Gastroesophageal sphincter (tissue), 4 donors: Measurements from ENCODE around the gene ZNF436. TPM values are rescaled to one million over a fixed set of nuclear protein-coding genes. Genes with fewer than 3 reads are reported as not detected.
A peak's percentile ranks its signal among the peaks of the same experiment; 100 is the strongest.

Experiments used
- ATAC-seq: fragments of 150-250 bp; one replicate; pipeline ENCODE4 v1.9.1; 2016; ENCODE audit warnings: mild to moderate bottlenecking, moderate library complexity
- H3K27ac ChIP-seq, 4 donors: fragments of 200-600 bp; sonication (generic) in 3 of 4; 1 replicate in 3 of 4; 2 replicates in 1 of 4; pipeline ENCODE4 v1.5.1; 2016 to 2019
- H3K27me3 ChIP-seq: fragments of 200-600 bp; sonication (generic); one replicate; pipeline ENCODE4 v1.5.1; 2019
- H3K36me3 ChIP-seq, 2 donors: fragments of 200-600 bp; sonication (generic); one replicate each; pipeline ENCODE4 v1.5.1; 2019; ENCODE audit warnings: control low read depth in 1 of 2
- H3K4me1 ChIP-seq, 3 donors: fragments of 200-600 bp; sonication (generic); 1 replicate in 2 of 3; 2 replicates in 1 of 3; pipeline ENCODE4 v1.5.1; 2016 to 2019; ENCODE audit warnings: control low read depth in 2 of 3
- H3K4me3 ChIP-seq, 2 donors: fragments of 200-600 bp; sonication (generic); one replicate each; pipeline ENCODE4 v1.5.1; 2019; ENCODE audit warnings: mild to moderate bottlenecking in 1 of 2, moderate library complexity in 1 of 2
- H3K9me3 ChIP-seq, 3 donors: fragments of 200-600 bp; sonication (generic); one replicate each; pipeline ENCODE4 v1.5.1; 2017 to 2019; ENCODE audit warnings: control low read depth in 2 of 3
- EP300 ChIP-seq: sonication (generic); formaldehyde crosslinking; IDR thresholded peaks from one replicate; pipeline ENCODE4 v1.6.1; 2017; ENCODE audit warnings: antibody characterized with exemption, mild to moderate bottlenecking
- POLR2A ChIP-seq, 2 donors: fragments of 450-650 bp; IDR thresholded peaks; one replicate each; pipeline ENCODE4 v1.6.1; 2017; ENCODE audit warnings: antibody characterized with exemption in 2 of 2, mild to moderate bottlenecking in 2 of 2, moderate library complexity in 1 of 2
- POLR2AphosphoS5 ChIP-seq: sonication (generic); formaldehyde crosslinking; IDR thresholded peaks from one replicate; pipeline ENCODE4 v1.6.1; 2017; ENCODE audit warnings: antibody characterized with exemption
- WGBS, 2 donors: methylation state at CpG; one replicate each; pipeline ENCODE4 v1.1.5; 2018; ENCODE audit warnings: low coverage in 1 of 2; 5-methylcytosine and 5-hydroxymethylcytosine counted together
- total RNA-seq, 4 donors: library from RNA; depleted of rRNA; stranded (reverse); fragments of >200 nt; gene quantifications; one replicate each; pipeline ENCODE4 v1.1.0, GENCODE V29; 2016
- TF ChIP-seq, protein P1 (sequence below), 4 experiments: fragments of 200-600 bp in 2 of 4; fragments of 450-650 bp in 2 of 4; sonication (generic) in 1 of 4; IDR thresholded peaks; one replicate each; pipeline ENCODE4 v1.5.1; 2017 to 2019; ENCODE audit warnings: antibody characterized with exemption in 4 of 4, mild to moderate bottlenecking in 2 of 4, moderate library complexity in 2 of 4

ZNF436 gene
- total RNA-seq = 10 to 100 TPM; 14.9 to 18.8 (median 16.6) TPM

GRCh38 chr1:23369335-23370013, at the start of gene ZNF436:
Gene ZNF436 (minus strand): TSS chr1:23369836. CDS start chr1:23368005, 1,831 bp downstream.
- no peak for ATAC-seq
- peaks cover 0 to 24% of the 10 kb centered on the region in 2 donors for H3K36me3 ChIP-seq
- TF ChIP-seq POLR2A (IDR thresholded peaks at IDR 0.05) (peak in 1 of 2 donors; percentile 44), EP300 (no peak), POLR2AphosphoS5 (peak; percentile 36)
- TF ChIP-seq, protein P1, sequence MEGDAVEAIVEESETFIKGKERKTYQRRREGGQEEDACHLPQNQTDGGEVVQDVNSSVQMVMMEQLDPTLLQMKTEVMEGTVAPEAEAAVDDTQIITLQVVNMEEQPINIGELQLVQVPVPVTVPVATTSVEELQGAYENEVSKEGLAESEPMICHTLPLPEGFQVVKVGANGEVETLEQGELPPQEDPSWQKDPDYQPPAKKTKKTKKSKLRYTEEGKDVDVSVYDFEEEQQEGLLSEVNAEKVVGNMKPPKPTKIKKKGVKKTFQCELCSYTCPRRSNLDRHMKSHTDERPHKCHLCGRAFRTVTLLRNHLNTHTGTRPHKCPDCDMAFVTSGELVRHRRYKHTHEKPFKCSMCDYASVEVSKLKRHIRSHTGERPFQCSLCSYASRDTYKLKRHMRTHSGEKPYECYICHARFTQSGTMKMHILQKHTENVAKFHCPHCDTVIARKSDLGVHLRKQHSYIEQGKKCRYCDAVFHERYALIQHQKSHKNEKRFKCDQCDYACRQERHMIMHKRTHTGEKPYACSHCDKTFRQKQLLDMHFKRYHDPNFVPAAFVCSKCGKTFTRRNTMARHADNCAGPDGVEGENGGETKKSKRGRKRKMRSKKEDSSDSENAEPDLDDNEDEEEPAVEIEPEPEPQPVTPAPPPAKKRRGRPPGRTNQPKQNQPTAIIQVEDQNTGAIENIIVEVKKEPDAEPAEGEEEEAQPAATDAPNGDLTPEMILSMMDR (IDR thresholded peaks at IDR 0.05) = no peak
- WGBS, 2 donors = 0% methylated on average over 5 to 17 of the region's 29 CpGs
- no peaks in the 10 kb centered on the region for H3K27me3 ChIP-seq
- peaks cover 0 to 5% (median 0%) of the 10 kb centered on the region in 3 donors for H3K9me3 ChIP-seq
- peak within 1 kb of the TSS; percentile 86 to 100 (median 97) for H3K27ac ChIP-seq
- peak within 1 kb of the TSS; percentile 46 to 64 for H3K4me3 ChIP-seq
- peaks cover 5 to 56% (median 32%) of the 10 kb centered on the region in 3 donors for H3K4me1 ChIP-seq

GRCh38 chr1:23419180-23419579, 49.5 kb upstream of the ZNF436 start:
- ATAC-seq = no peak
- H3K27ac ChIP-seq = peak overlapping the region in 3 of 4 donors; percentile 6 to 38 (median 31)
- no peaks in the 10 kb centered on the region for H3K9me3 ChIP-seq
- no peaks in the 10 kb centered on the region for H3K27me3 ChIP-seq
- no peak overlapping the region for H3K4me3 ChIP-seq
- TF ChIP-seq, protein P1 (IDR thresholded peaks at IDR 0.05) = no peak
- no peak for TF ChIP-seq POLR2A (IDR thresholded peaks at IDR 0.05)
- no peak for TF ChIP-seq POLR2AphosphoS5
- TF ChIP-seq EP300 = no peak
- H3K4me1 ChIP-seq = peaks cover 0 to 56% (median 11%) of the 10 kb centered on the region in 3 donors
- H3K36me3 ChIP-seq = peaks cover 0 to 25% of the 10 kb centered on the region in 2 donors
- 92% methylated on average over 2 of the region's 6 CpGs; no CpG with 5 or more reads in 1 of the 2 donors for WGBS, 2 donors

- ATAC-seq = no peak
- peaks cover 0 to 25% of the 10 kb centered on the region in 2 donors for H3K36me3 ChIP-seq
- WGBS, 2 donors = 52 to 70% methylated on average over 3 of the region's 3 CpGs
- peak overlapping the region in 1 of 4 donors; percentile 21 for H3K27ac ChIP-seq
- no peak overlapping the region for H3K4me3 ChIP-seq
- H3K4me1 ChIP-seq = peaks cover 0 to 40% (median 6%) of the 10 kb centered on the region in 3 donors
- TF ChIP-seq EP300 (no peak), POLR2AphosphoS5 (no peak), POLR2A (IDR thresholded peaks at IDR 0.05) (no peak)
- TF ChIP-seq, protein P1 (IDR thresholded peaks at IDR 0.05) = no peak
- H3K9me3 ChIP-seq = no peaks in the 10 kb centered on the region
- no peaks in the 10 kb centered on the region for H3K27me3 ChIP-seq
Measured at GRCh38 chr1:23417570-23417969, 47.9 kb upstream of the ZNF436 start.

- WGBS, 2 donors = 83 to 100% methylated on average over 1 to 2 of the region's 4 CpGs
Measured at GRCh38 chr1:23416964-23417363, 47.3 kb upstream of the ZNF436 start.

More at GRCh38 chr1:23416964-23417363, 47.3 kb upstream of the ZNF436 start:
- H3K9me3 ChIP-seq = no peaks in the 10 kb centered on the region
- H3K4me1 ChIP-seq = peaks cover 0 to 35% (median under 1%) of the 10 kb centered on the region in 3 donors
- peaks cover 0 to 25% of the 10 kb centered on the region in 2 donors for H3K36me3 ChIP-seq
- no peaks in the 10 kb centered on the region for H3K27me3 ChIP-seq
- H3K4me3 ChIP-seq = no peak overlapping the region
- H3K27ac ChIP-seq = no peak overlapping the region
- ATAC-seq = no peak
- TF ChIP-seq POLR2AphosphoS5 (no peak), EP300 (no peak), POLR2A (IDR thresholded peaks at IDR 0.05) (no peak)
- TF ChIP-seq, protein P1 (IDR thresholded peaks at IDR 0.05) = no peak
